ENCODE measurements around the gene HELQ. TPM values are rescaled to one million over a fixed set of nuclear protein-coding genes. Genes with fewer than 3 reads are reported as not detected.
"Not testable (repeated sequence)": the region's sequence is repeated elsewhere in the genome, so short reads cannot be mapped to it uniquely, and the experiment has no call there.

The HELQ gene, protein sequence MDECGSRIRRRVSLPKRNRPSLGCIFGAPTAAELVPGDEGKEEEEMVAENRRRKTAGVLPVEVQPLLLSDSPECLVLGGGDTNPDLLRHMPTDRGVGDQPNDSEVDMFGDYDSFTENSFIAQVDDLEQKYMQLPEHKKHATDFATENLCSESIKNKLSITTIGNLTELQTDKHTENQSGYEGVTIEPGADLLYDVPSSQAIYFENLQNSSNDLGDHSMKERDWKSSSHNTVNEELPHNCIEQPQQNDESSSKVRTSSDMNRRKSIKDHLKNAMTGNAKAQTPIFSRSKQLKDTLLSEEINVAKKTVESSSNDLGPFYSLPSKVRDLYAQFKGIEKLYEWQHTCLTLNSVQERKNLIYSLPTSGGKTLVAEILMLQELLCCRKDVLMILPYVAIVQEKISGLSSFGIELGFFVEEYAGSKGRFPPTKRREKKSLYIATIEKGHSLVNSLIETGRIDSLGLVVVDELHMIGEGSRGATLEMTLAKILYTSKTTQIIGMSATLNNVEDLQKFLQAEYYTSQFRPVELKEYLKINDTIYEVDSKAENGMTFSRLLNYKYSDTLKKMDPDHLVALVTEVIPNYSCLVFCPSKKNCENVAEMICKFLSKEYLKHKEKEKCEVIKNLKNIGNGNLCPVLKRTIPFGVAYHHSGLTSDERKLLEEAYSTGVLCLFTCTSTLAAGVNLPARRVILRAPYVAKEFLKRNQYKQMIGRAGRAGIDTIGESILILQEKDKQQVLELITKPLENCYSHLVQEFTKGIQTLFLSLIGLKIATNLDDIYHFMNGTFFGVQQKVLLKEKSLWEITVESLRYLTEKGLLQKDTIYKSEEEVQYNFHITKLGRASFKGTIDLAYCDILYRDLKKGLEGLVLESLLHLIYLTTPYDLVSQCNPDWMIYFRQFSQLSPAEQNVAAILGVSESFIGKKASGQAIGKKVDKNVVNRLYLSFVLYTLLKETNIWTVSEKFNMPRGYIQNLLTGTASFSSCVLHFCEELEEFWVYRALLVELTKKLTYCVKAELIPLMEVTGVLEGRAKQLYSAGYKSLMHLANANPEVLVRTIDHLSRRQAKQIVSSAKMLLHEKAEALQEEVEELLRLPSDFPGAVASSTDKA
- 10 to 100 TPM in 2 of 4 donors, 1 to 10 TPM in 2; 8.1 to 16.4 (median 11.9) TPM for total RNA-seq

DNA sequence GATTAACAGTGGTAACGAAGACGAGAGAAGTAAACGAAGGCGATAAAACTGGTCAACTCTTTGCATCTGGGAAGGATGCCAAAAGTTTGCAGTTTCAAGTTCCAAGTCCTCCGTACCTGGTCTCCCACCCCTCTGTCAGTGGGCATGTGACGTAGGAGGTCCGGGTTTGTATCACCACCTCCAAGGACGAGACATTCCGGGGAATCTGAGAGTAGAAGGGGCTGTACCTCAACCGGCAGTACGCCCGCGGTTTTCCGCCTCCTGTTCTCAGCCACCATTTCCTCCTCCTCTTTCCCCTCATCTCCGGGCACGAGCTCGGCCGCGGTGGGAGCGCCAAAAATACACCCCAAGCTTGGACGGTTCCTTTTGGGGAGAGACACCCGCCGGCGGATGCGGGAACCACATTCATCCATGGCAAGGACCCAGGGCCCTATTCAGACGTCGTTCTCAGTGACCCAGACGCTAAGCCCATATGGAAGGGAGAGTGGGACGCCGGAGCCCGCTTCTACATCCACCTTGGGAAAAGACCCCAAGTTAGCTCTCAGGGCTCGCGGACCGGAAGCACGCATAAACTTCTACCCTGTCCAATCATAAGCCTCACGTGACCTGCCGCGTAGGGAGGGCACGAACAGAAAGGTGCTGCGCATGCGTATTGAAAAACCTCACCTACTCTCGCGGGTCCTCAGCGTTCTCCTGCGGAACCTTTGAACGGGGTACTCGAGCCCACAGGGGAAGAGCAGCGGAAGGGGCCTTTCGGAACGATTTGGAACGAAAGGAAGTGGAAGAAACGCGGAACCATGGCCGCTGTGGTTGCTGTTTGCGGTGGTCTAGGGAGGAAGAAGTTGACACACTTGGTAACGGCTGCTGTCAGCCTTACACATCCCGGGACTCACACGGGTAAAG is at the start of gene HELQ, which contains the start of gene MRPS18C:
TSS of gene HELQ (minus strand) at position 543 of the 903 bp plus-strand sequence. CDS start at position 413, 130 bp downstream.
TSS of gene MRPS18C (plus strand) at position 778 of the 903 bp plus-strand sequence. CDS start at position 798, 20 bp downstream.
- peaks cover 31% of the 10 kb centered on the region for H3K36me3 ChIP-seq

GRCh38 chr4:83504996-83505395 is 49.4 kb upstream of the HELQ start:
- TF ChIP-seq POLR2AphosphoS5 (IDR thresholded peaks at IDR 0.05) (no peak), EP300 (IDR thresholded peaks at IDR 0.05) (no peak), CTCF (IDR thresholded peaks at IDR 0.05) (no peak), POLR2A (IDR thresholded peaks at IDR 0.05) (no peak)
- H3K9me3 ChIP-seq = no peaks in the 10 kb centered on the region
- no peaks in the 10 kb centered on the region for H3K4me1 ChIP-seq
- DNase-seq (ENCODE audit: low spot score in 2 of 2) = no peak
- 84% methylated on average over 10 of the region's 10 CpGs for WGBS
- no peaks in the 10 kb centered on the region for H3K36me3 ChIP-seq
- no peak overlapping the region for H3K27ac ChIP-seq
- H3K27me3 ChIP-seq = no peaks in the 10 kb centered on the region
- H3K4me3 ChIP-seq = no peak overlapping the region

More for the DNA sequence above, at the start of gene HELQ, which contains the start of gene MRPS18C:
- DNase-seq (ENCODE audit: low spot score in 2 of 2) = peak; percentile 99
- Histone ChIP-seq H3K4me1 (peaks cover 31% of the 10 kb centered on the region), H3K27ac (peak within 1 kb of the TSS; percentile 97), H3K27me3 (no peaks in the 10 kb centered on the region), H3K4me3 (peak within 1 kb of the TSS; percentile 79), H3K9me3 (no peaks in the 10 kb centered on the region)
- 0% methylated on average over 35 of the region's 58 CpGs for WGBS
- TF ChIP-seq POLR2AphosphoS5 (IDR thresholded peaks at IDR 0.05) (peak in 2 of 3 donors; percentile 71 to 86), POLR2A (IDR thresholded peaks at IDR 0.05) (peak; percentile 28 to 83), EP300 (IDR thresholded peaks at IDR 0.05) (no peak)

- DNase-seq (ENCODE audit: low spot score in 2 of 2) = no peak
- TF ChIP-seq EP300 (IDR thresholded peaks at IDR 0.05) (no peak), POLR2A (IDR thresholded peaks at IDR 0.05) (no peak), POLR2AphosphoS5 (IDR thresholded peaks at IDR 0.05) (no peak), CTCF (IDR thresholded peaks at IDR 0.05) (no peak)
- H3K27ac ChIP-seq = no peak overlapping the region
- H3K4me3 ChIP-seq = no peak overlapping the region
- no peaks in the 10 kb centered on the region for H3K4me1 ChIP-seq
- no peaks in the 10 kb centered on the region for H3K36me3 ChIP-seq
- H3K27me3 ChIP-seq = no peaks in the 10 kb centered on the region
- 66% methylated on average over 4 of the region's 4 CpGs for WGBS
- H3K9me3 ChIP-seq = no peaks in the 10 kb centered on the region
These were observed 48.9 kb upstream of the HELQ start for GRCh38 chr4:83504503-83504902.

GRCh38 chr4:83503974-83504373 is 48.4 kb upstream of the HELQ start:
- no peak for DNase-seq (ENCODE audit: low spot score in 2 of 2)
- H3K36me3 ChIP-seq = no peaks in the 10 kb centered on the region
- no peak overlapping the region for H3K4me3 ChIP-seq
- no peaks in the 10 kb centered on the region for H3K27me3 ChIP-seq
- TF ChIP-seq CTCF (IDR thresholded peaks at IDR 0.05) (no peak), EP300 (IDR thresholded peaks at IDR 0.05) (no peak), POLR2AphosphoS5 (IDR thresholded peaks at IDR 0.05) (no peak), POLR2A (IDR thresholded peaks at IDR 0.05) (no peak)
- H3K4me1 ChIP-seq = no peaks in the 10 kb centered on the region
- no peak overlapping the region for H3K27ac ChIP-seq
- H3K9me3 ChIP-seq = no peaks in the 10 kb centered on the region

DNA sequence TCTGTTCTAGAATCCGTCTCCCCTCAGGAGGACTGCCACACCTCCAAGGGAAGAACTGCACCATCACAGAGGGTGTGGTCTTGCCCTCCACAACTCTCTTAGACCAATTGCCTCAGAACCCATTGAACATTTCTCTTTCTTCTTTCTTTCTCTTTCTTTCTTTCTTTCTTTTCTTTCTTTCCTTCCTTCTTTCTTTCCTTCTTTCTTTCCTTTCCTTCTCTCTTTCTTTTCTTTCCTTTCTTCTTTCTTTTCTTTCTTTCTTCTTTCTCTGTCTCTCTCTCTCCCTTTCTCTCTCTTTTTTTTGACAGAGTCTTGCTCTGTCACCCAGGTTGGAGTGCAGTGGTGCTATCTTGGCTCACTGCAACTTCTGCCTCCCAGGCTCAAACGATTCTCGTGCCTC is 46.0 kb upstream of the HELQ start:
- H3K36me3 ChIP-seq; H3K4me1 ChIP-seq; H3K4me3 ChIP-seq; DNase-seq (ENCODE audit: low spot score in 2 of 2); H3K9me3 ChIP-seq; H3K27ac ChIP-seq; H3K27me3 ChIP-seq: not testable (repeated sequence)
- 92% methylated on average over 3 of the region's 3 CpGs for WGBS
